Fibroblast of skin of abdomen (primary cell): Measurements from ENCODE around the gene IQCF6. TPM values are rescaled to one million over a fixed set of nuclear protein-coding genes. Genes with fewer than 3 reads are reported as not detected.
"Not testable (repeated sequence)": the region's sequence is repeated elsewhere in the genome, so short reads cannot be mapped to it uniquely, and the experiment has no call there.

ENCODE experiments used
- DNase-seq: peaks from one replicate; pipeline ENCODE4 v3.0.0-alpha.2; 2013
- polyA plus RNA-seq, 2 experiments: library from polyadenylated mRNA; unstranded; fragments of 120-200 nt; gene quantifications; one replicate each; pipeline ENCODE4 v1.2.1, GENCODE V29; 2013; ENCODE audit not compliant: insufficient read length in 2 of 2

Gene IQCF6
- polyA plus RNA-seq (2013, experiment 1 of 2; ENCODE audit: insufficient read length): not detected
- polyA plus RNA-seq (2013, experiment 2 of 2; ENCODE audit: insufficient read length): not detected

DNA sequence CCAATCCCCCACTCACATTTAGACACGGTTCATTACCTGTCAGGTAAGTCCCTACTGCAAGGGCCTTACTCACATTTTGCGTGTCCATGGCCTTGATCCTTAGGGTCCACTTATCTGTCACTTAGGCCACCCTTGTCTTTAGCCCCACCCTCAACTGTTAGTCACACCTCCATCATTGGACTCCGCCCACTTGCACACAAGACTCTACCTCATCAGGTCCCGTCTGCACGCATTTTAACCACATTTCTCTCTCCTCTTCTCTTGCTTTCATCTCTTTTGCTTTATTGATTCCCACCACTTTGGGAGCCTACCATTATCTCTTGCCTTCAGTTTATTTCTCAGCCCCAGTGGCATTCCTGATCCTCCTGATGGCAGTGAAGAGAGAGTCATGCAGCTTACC lies at the start of gene IQCF6:
TSS of gene IQCF6 (minus strand) at position 101 of the 400 bp plus-strand sequence. CDS start at position 88, 13 bp downstream.
- DNase-seq: no peak

DNA sequence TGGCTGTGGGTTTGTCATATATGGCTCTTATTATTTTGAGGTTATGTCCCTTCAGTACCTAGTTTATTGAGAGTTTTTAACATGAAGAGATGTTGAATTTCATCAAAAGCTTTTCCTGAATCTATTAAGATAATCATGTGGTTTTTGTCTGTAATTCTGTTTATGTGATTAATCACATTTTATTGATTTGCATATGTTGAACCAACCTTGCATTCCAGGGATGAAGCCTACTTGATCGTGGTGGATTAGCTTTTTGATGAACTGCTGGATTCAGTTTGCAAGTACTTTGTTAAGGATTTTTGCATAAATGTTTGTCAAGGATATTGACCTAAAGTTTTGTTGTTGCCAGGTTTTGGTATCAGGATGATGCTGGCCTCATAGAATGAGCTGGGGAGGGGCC lies 49.3 kb upstream of the IQCF6 start:
- DNase-seq: no peak

- DNase-seq: no peak
These were observed 40.8 kb upstream of the IQCF6 start for GRCh38 chr3:51819709-51820406.

GRCh38 chr3:51819151-51819550 lies 40.1 kb upstream of the IQCF6 start:
- DNase-seq: no peak

DNA sequence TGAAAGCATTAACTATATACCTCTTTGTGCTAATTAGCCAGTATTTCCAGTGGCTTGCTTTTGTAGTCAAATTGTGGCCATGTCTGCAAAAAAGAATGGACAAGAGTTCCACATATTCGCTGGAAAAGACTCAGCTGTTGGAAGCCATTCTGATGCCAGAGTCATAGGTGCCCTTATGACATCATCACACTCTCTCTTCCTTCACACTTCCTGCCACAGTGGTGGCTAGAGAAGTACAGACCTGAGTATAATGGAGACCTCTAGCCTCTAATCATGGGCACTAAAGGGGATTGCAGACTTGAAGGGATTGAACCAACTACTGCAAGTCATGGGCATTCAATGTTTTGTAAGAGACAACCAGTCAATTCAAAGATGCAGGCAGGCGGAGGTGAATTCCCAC lies 38.3 kb upstream of the IQCF6 start:
- no peak for DNase-seq

GRCh38 chr3:51816723-51817122 lies 37.7 kb upstream of the IQCF6 start:
- DNase-seq: no peak

DNA sequence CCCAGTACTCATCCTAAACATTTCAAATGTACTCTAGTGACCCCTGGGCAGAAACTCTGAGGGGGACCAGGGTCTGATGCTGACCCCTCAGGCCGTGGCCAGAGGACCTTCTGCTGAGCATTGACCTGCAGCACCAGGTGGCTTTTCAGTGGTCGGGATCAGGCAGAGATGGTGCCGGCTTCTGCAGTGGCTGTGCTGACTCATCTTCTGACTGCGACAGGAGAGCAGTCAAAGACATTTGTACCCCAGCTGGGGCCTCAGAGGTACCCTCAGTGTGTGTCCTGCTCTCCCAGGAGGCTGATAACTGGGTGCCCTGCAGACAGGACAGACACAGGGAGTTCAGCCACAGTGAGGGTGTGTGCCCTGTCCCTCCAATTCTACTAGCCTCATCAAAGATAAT lies 36.6 kb upstream of the IQCF6 start:
- no peak for DNase-seq

DNA sequence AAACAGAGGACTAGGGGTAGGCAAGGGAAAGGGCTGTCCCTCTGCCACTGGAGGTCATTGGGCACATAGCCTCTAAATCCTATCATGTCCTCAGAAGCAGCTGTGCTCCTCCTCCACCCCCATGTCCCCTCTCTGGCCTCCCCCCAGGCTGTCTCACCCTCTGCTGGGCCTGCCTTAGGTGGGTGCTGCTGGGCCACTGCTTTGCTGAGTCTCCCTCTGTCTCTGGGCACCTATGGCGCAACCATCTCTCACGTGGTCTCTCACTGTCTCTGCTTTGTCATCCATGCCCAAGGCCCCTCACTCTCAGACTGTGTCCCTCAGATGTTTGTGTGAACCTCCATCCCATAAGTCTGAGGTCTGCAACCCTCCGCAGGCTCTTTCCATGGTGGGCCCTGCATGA lies 35.0 kb upstream of the IQCF6 start:
- no peak for DNase-seq

GRCh38 chr3:51813539-51813938 lies 34.5 kb upstream of the IQCF6 start:
- no peak for DNase-seq

DNA sequence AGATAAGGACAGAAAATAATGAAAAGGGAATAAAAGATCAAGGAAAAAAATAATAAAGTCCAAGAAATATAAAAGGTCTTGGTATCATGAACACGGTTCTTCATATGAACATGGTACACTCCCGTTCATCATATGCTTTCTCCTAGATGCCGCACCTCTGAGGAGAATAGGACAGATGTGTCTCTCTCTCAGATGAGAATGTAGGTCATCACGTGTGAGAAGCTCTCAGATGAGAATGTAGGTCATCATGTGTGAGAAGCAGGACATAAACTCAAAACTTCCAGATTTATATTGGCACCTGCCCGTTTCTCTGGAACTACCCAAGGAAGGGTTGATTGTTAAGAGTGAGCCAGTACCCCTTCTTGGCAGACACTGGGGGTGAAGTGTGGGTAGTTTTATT lies 29.9 kb upstream of the IQCF6 start:
- no peak for DNase-seq

- no peak for DNase-seq
These were observed 23.2 kb upstream of the IQCF6 start for GRCh38 chr3:51802106-51802703.

DNA sequence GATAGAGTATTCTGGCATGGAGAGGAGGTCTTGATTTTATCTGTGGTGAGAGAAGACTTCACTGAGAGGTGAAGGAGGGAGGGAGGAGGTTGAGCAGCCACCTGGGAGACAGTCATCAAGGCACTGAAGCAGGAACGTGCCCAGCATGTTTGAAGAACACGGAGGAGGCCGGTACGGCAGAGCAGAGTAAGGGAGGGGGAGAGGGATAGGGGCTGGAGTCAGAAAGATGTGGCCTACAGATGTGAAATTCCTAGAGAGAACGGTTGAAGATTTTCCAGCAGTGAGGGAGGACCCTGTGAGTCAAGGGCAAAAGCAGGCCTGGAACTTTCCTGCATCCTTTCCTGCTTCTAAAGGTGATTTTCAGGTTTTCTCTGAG lies 21.7 kb upstream of the IQCF6 start:
- DNase-seq: no peak

GRCh38 chr3:51799879-51800749 lies 21.1 kb upstream of the IQCF6 start:
- peak; percentile 72 for DNase-seq

DNA sequence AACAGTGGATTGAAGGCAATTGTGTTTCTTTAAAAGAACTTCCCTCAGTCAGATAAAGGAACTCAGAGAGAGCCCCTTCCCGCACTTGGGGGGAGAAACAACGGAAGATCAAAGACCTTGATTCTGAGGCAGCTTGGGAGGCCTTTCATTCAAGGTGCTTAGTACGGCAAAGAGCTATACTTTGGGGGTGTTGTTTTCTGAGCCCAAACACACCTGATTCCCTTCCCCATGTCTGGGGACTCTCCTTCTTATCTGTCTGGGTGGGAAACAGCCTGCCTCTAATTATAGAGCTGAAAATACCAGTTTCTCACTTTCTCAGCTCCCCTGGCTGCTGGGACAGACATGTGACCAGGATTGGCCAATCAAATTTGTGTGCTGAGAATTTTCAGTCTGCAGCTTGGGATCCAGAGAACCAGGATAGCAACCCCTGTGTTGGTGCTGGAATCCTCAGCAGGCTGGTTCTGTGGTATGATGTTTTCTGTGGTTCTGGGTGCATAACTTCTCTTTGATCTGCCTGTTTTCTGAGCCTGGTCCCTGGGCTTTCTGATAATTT lies 19.4 kb upstream of the IQCF6 start:
- DNase-seq: no peak

DNA sequence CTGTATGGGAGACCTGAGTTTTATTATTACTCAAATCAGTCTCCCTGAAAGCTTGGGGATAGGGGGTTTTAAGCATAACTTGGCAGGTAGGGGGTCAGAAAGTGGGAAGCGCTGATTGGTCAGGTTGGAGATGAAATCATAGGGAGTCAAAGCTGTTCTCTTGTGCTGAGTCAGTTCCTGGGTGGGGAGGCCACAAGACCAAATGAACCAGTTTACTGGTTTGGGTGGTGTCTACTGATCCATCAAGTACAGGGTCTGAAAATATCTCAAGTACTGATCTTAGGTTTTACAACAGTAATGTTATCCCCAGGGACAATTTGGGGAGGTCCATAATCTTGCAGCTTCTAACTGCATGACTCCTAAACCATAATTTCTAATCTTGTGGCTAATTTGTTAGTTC lies 17.8 kb upstream of the IQCF6 start:
- no peak for DNase-seq

GRCh38 chr3:51794206-51794605 lies 15.2 kb upstream of the IQCF6 start:
- DNase-seq: no peak

- no peak for DNase-seq
These were observed 13.2 kb upstream of the IQCF6 start for GRCh38 chr3:51792206-51792605.

DNA sequence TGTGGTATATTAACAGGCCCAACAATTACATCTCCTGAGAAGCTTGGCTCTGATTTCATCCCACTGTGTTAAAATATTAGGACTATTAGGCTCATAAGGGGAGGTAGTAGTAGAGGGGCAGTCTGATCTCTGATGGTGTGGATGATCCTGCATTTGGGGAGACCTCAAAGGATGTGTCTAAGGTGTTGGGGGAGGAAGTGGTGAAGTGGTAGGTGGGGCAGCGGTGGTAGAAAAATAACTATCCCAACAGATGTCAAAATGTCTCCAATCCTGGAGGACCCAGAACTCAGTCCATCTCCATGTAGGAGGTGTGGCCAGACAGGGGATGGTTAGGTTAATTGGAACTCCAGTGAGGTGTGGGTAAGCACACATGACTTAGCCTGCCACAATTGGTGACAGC lies 10.4 kb upstream of the IQCF6 start:
- no peak for DNase-seq

GRCh38 chr3:51787576-51787975 lies 8.5 kb upstream of the IQCF6 start:
- not testable (repeated sequence) for DNase-seq

DNA sequence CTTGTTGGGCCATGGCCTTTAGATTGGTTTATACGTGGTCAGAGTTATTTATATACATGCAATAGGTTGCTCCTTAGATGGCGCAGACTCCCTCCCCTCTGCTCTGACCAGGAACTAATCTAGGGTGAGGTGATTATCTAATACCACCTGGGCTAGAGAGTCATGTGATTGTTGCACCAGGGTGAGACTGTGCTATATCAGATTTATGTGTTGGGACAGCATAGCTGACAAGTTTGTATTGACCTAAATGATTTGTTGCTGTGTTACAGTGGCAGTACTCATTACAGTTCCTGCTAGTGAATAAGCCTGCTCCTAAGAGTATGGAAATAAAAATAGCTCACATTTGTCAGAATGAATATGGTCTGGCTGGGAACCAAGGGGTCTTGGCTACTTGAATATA lies 7.2 kb upstream of the IQCF6 start:
- no peak for DNase-seq

- no peak for DNase-seq
These were observed 483 bp downstream of the IQCF6 start for GRCh38 chr3:51778554-51778953.

GRCh38 chr3:51777985-51778384 lies 1.1 kb downstream of the IQCF6 start:
- no peak for DNase-seq

DNA sequence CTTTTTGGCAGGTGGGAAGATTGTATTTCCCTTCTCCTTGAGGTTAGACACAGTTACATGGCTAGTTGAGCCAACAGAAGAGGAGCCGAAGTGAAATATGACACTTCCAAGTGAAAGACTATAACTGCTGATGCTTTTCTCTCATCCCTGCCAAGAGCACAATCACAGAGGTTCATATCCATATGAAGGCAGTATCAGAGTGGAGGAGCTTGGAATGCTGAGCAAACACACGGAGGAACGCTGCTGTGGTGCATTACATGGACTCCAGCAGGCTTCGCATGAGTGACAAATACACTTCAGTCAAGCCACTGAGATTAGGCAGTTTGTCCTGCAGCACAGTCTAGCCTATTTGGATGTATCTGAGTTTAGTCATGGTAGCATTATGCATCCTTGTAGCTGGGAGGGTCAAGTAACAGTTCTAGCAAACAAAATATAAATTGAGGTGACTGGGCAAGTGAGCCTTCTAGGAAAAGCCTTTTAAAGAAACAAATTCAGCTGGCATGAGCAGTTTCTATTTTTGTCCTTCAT lies 5.4 kb downstream of the IQCF6 start:
- DNase-seq: no peak
